ENCODE results near the gene ANO4.

GRCh38 chr12:101165319-101165718 lies 370.7 kb downstream of the ANO4 start:
- TF ChIP-seq CTCF (IDR thresholded peaks at IDR 0.05; ENCODE audit: low read length) (no peak), EZH2phosphoT487 (IDR thresholded peaks at IDR 0.05; ENCODE audit: low read length) (no peak)
